ENCODE results near the gene MPDZ.

MPDZ gene

DNA sequence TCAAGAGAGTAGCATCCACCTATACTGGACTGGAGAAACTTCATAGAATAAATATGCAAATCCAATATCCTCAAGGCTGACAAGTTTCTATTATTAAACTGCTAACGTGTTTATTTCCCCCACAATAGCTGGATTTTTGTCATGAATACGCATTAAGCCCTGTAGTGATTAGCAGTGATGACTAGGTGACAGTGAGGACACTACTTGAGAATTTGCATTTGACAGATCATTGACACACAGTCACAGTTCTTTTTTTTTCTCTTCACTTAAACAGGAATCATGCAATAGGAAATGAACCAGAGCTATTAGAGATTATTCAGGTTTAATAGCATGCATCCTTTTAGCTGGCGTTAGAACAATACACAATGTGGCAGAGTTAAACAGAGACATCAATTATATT is 35.3 kb downstream of the MPDZ start:
- H3K4me1 ChIP-seq (ENCODE audit: low read depth, poor library complexity, severe bottlenecking): peaks cover 4% of the 10 kb centered on the region
- H4K20me1 ChIP-seq (ENCODE audit: insufficient read depth): no peaks in the 10 kb centered on the region
- H2AFZ ChIP-seq (ENCODE audit: low read depth): no peak overlapping the region
- no peak overlapping the region for H3K27ac ChIP-seq
- TF ChIP-seq, protein P1, sequence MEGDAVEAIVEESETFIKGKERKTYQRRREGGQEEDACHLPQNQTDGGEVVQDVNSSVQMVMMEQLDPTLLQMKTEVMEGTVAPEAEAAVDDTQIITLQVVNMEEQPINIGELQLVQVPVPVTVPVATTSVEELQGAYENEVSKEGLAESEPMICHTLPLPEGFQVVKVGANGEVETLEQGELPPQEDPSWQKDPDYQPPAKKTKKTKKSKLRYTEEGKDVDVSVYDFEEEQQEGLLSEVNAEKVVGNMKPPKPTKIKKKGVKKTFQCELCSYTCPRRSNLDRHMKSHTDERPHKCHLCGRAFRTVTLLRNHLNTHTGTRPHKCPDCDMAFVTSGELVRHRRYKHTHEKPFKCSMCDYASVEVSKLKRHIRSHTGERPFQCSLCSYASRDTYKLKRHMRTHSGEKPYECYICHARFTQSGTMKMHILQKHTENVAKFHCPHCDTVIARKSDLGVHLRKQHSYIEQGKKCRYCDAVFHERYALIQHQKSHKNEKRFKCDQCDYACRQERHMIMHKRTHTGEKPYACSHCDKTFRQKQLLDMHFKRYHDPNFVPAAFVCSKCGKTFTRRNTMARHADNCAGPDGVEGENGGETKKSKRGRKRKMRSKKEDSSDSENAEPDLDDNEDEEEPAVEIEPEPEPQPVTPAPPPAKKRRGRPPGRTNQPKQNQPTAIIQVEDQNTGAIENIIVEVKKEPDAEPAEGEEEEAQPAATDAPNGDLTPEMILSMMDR (conservative IDR thresholded peaks at IDR 0.05; ENCODE audit: low read depth, low read length): no peak
- no peaks in the 10 kb centered on the region for H3K27me3 ChIP-seq (ENCODE audit: insufficient read depth, low read depth)
- H3K4me3 ChIP-seq (IDR thresholded peaks at IDR 0.05; ENCODE audit: insufficient read depth, low read depth, low read length): no peak overlapping the region
- H3K9ac ChIP-seq: no peak overlapping the region
- no peaks in the 10 kb centered on the region for H3K79me2 ChIP-seq (ENCODE audit: insufficient read depth, low read depth)
- H3K4me2 ChIP-seq: no peak overlapping the region
- H3K36me3 ChIP-seq (ENCODE audit: insufficient read depth): no peaks in the 10 kb centered on the region

DNA sequence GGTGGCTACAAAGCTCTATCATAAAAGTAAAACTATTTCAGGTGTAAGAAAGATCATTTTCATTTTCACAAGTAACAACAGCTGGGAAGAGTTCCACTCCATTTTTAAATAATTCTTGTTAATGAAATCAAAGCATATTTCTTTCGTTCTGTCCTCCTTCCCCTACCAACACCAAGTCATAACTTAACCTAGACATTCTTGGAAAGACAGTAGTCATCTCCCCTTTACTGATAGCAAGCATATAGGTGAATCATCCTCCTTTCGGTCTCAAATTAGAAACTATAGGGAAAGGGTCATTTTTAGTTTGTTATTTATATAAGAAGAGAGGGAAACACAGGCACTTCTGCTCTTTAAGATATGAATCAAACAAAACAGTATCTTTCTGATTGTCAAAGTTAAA is 38.2 kb downstream of the MPDZ start:
- TF ChIP-seq, protein P1 (conservative IDR thresholded peaks at IDR 0.05; ENCODE audit: low read depth, low read length): no peak
- no peaks in the 10 kb centered on the region for H4K20me1 ChIP-seq (ENCODE audit: insufficient read depth)
- H3K27me3 ChIP-seq (ENCODE audit: insufficient read depth, low read depth): no peaks in the 10 kb centered on the region
- H3K9ac ChIP-seq: no peak overlapping the region
- no peak overlapping the region for H3K4me2 ChIP-seq
- H3K36me3 ChIP-seq (ENCODE audit: insufficient read depth): no peaks in the 10 kb centered on the region
- no peaks in the 10 kb centered on the region for H3K79me2 ChIP-seq (ENCODE audit: insufficient read depth, low read depth)
- H3K27ac ChIP-seq: no peak overlapping the region
- no peak overlapping the region for H2AFZ ChIP-seq (ENCODE audit: low read depth)
- no peaks in the 10 kb centered on the region for H3K4me1 ChIP-seq (ENCODE audit: low read depth, poor library complexity, severe bottlenecking)
- H3K4me3 ChIP-seq (IDR thresholded peaks at IDR 0.05; ENCODE audit: insufficient read depth, low read depth, low read length): no peak overlapping the region

DNA sequence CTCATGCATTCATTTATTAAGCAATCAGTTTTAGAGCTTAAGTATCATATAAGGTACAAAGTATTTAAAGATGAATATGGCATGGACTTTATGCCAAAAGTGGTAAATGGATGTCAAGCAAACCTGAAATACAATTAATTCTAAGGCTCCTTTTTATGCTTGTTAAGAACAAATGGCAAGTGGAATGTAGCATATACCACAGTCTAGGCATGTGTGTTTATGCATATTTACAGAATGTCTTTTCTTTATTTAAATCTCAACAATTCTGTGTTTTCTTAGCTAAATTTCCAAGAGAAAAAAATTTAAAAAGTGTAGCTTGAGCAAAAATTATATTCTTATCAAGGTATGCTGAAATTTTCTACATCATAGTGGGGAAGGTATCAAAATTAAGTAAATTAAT is 39.8 kb downstream of the MPDZ start:
- H3K79me2 ChIP-seq (ENCODE audit: insufficient read depth, low read depth): no peaks in the 10 kb centered on the region
- H3K4me1 ChIP-seq (ENCODE audit: low read depth, poor library complexity, severe bottlenecking): no peaks in the 10 kb centered on the region
- TF ChIP-seq, protein P1 (conservative IDR thresholded peaks at IDR 0.05; ENCODE audit: low read depth, low read length): no peak

DNA sequence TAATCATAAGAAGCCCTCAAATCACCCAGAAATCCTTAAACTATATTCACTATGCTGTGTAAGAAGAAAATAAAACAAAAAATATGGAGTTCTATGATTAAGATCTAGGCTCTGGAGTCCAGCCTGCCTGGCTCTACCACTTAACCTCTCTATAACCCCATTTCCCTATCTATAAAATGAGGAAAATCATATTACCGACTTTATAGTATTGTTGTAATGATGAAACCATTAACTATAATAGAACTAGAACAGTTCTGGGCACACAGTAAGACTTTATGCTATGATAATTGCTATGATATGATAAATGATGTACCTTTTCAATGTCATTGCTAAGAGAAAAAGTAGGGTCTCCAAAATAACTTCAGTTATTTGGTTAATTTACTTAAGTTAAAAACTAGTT is 40.3 kb downstream of the MPDZ start:
- H3K9ac ChIP-seq: no peak overlapping the region
- no peaks in the 10 kb centered on the region for H3K79me2 ChIP-seq (ENCODE audit: insufficient read depth, low read depth)
- TF ChIP-seq, protein P1 (conservative IDR thresholded peaks at IDR 0.05; ENCODE audit: low read depth, low read length): no peak
- no peaks in the 10 kb centered on the region for H3K36me3 ChIP-seq (ENCODE audit: insufficient read depth)
- H3K4me3 ChIP-seq (IDR thresholded peaks at IDR 0.05; ENCODE audit: insufficient read depth, low read depth, low read length): no peak overlapping the region
- H4K20me1 ChIP-seq (ENCODE audit: insufficient read depth): no peaks in the 10 kb centered on the region
- no peak overlapping the region for H3K27ac ChIP-seq
- H3K4me1 ChIP-seq (ENCODE audit: low read depth, poor library complexity, severe bottlenecking): no peaks in the 10 kb centered on the region
- no peaks in the 10 kb centered on the region for H3K27me3 ChIP-seq (ENCODE audit: insufficient read depth, low read depth)
- H3K4me2 ChIP-seq: no peak overlapping the region
- H2AFZ ChIP-seq (ENCODE audit: low read depth): no peak overlapping the region

More for the DNA sequence above, 39.8 kb downstream of the MPDZ start:
- H3K27ac ChIP-seq: no peak overlapping the region
- H3K36me3 ChIP-seq (ENCODE audit: insufficient read depth): no peaks in the 10 kb centered on the region
- no peak overlapping the region for H3K4me2 ChIP-seq
- no peak overlapping the region for H3K9ac ChIP-seq
- no peaks in the 10 kb centered on the region for H3K27me3 ChIP-seq (ENCODE audit: insufficient read depth, low read depth)
- H3K4me3 ChIP-seq (IDR thresholded peaks at IDR 0.05; ENCODE audit: insufficient read depth, low read depth, low read length): no peak overlapping the region
- H4K20me1 ChIP-seq (ENCODE audit: insufficient read depth): no peaks in the 10 kb centered on the region
- no peak overlapping the region for H2AFZ ChIP-seq (ENCODE audit: low read depth)
